T47D (cell line): Measurements from ENCODE around the gene KANK4.
"Not testable (repeated sequence)": the region's sequence is repeated elsewhere in the genome, so short reads cannot be mapped to it uniquely, and the experiment has no call there.

ENCODE experiments used
- DNase-seq, 2 experiments: peaks; one replicate each; pipeline versions ENCODE4 v3.0.0 to v3.0.0-alpha.2; 2011 to 2012; ENCODE audit warnings: low read depth in 1 of 2, low spot score in 1 of 2
- JUND ChIP-seq: IDR thresholded peaks from 2 replicates; pipeline ENCODE4 v1.6.1; 2012; ENCODE audit warnings: low read depth
- in situ Hi-C: cut with HindIII; loops from 2 replicates; pipeline ENCODE4 v1.10.0; 2016; ENCODE audit warnings: low sequenced_read_pairs, low pct_unique_long_range_greater_than_20kb

Gene KANK4

DNA sequence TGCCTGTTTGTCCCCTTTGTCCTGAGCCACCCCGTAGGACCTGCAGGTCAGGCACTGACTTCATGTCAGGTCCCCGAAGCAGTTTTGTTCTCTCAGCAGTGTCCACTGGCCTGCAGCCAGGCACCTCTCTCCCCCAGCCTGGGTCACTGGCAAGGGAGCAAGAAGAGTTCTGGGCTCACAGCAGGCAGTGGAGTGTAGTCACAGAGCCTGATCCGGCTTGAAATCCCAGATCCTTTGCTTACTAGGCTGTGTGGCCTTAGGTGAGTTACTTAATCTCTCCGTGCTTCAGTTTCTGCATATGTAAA lies 90.4 kb downstream of the KANK4 start:
- no peak for TF ChIP-seq JUND
- no peak for DNase-seq
- in situ Hi-C loops: no loop called here

DNA sequence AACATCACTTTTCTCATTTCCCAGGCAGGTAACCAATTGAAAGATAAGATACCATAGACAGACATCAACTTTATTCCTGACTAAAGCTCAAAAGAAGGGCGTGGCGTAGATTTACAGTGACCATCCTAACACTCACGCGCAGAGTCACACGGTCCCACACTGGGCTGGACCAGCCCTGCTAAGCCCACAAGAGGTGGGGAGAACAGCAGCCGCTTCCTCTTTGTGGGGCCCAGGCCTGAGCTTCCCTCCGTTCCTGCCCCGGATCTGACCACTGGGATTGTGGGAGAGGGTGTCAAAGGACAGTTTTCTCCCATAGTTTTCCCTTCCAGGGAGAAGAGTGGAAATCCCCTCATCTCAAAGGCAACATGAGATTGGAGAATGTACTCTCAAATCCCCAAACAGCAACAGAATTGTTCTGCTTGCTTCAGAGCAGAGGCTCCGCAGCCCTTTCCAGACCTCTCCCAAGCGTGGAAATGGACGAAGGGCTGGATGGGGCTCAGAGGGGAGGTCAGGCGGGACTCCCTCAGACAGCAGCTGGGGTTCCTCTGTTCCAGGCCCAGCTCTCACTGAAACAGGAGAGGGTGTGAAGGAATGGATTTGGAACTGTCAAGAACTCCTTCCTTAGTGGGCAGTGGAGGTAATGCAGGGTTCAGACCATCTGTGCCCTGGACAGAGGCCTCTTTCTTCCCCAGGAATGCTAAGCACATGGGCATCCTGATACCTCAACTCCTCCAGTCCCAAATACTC lies 90.9 kb downstream of the KANK4 start:
- TF ChIP-seq JUND: no peak
- no peak for DNase-seq
- in situ Hi-C loops: no loop called here

GRCh38 chr1:62227496-62227895 lies 91.7 kb downstream of the KANK4 start:
- DNase-seq: no peak
- no peak for TF ChIP-seq JUND
- in situ Hi-C loops: no loop called here

DNA sequence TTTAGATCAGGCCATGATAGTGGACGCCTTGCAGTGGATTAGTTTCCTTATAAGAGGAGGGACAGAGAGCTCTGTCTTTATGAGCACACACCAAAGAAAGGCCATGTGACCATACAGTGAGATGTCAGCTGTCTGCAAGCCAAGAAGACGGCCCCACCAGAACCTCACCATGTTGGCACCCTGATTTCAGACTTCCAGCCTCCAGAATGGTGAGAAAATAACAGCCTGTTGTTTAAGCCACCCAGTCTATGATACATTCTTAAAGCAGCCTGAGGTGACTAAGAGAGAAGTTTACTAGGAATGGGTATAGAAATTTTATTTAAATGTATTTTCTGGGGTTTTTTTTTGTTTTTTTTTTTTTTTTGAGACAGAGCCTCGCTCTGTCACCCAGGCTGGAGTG lies 95.1 kb downstream of the KANK4 start:
- in situ Hi-C loops: no loop called here
- DNase-seq: no peak
- no peak for TF ChIP-seq JUND

- in situ Hi-C loops: no loop called here
- TF ChIP-seq JUND: no peak
These were observed 96.9 kb downstream of the KANK4 start for GRCh38 chr1:62222321-62222720.

GRCh38 chr1:62221171-62221570 lies 98.1 kb downstream of the KANK4 start:
- no peak for DNase-seq

More at GRCh38 chr1:62222321-62222720, 96.9 kb downstream of the KANK4 start:
- no peak for DNase-seq

GRCh38 chr1:62220456-62220855 lies 98.8 kb downstream of the KANK4 start:
- DNase-seq, in situ Hi-C loops: not testable (repeated sequence)

More at GRCh38 chr1:62221171-62221570, 98.1 kb downstream of the KANK4 start:
- in situ Hi-C loops: no loop called here
- TF ChIP-seq JUND: no peak

GRCh38 chr1:62218604-62219003 lies 100.6 kb downstream of the KANK4 start:
- in situ Hi-C loops: no loop called here
- DNase-seq: no peak
- TF ChIP-seq JUND: no peak

- TF ChIP-seq JUND: no peak
- DNase-seq: no peak
- in situ Hi-C loops: no loop called here
These were observed 105.9 kb downstream of the KANK4 start for GRCh38 chr1:62213075-62213914.

GRCh38 chr1:62212411-62212810 lies 106.8 kb downstream of the KANK4 start:
- TF ChIP-seq JUND: no peak
- DNase-seq: no peak
- in situ Hi-C loops: no loop called here

GRCh38 chr1:62210960-62211359 lies 108.3 kb downstream of the KANK4 start:
- no peak for TF ChIP-seq JUND
- in situ Hi-C loops: no loop called here
- DNase-seq: no peak

GRCh38 chr1:62209931-62210595 lies 109.2 kb downstream of the KANK4 start:
- in situ Hi-C loops: no loop called here
- DNase-seq: no peak
- no peak for TF ChIP-seq JUND

- in situ Hi-C loops: no loop called here
- DNase-seq: no peak
- TF ChIP-seq JUND: no peak
These were observed 110.3 kb downstream of the KANK4 start for GRCh38 chr1:62208970-62209369.
